HG03045 (cell line): ENCODE measurements around the gene FHL5.
"Not testable (repeated sequence)": the region's sequence is repeated elsewhere in the genome, so short reads cannot be mapped to it uniquely, and the experiment has no call there.

Source experiments
- ATAC-seq: cut with Tn5 transposase; IDR thresholded peaks from one replicate; pipeline ENCODE4 v1.9.1; 2021; ENCODE audit warnings: mild to moderate bottlenecking, moderate library complexity; ENCODE audit not compliant: unreplicated experiment

The FHL5 gene

DNA sequence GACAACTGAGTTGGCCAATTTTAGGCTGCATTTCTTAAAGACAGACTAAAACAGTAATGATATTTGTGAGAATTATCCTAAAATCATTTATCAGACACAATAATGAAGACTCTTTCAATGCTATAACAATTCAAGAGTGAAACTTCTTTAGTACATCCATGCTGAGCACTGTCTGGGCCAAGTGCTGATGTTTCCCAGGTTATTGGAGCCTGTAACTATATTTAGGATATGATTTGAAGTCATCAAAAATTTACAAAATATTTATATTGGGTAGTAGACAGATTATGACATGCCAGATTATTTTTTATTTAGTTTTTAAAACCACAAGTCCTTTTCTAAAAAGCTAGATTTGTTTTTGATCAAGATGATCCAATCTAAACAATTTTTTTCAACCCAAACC, 45.1 kb downstream of the FHL5 start:
- no peak for ATAC-seq

DNA sequence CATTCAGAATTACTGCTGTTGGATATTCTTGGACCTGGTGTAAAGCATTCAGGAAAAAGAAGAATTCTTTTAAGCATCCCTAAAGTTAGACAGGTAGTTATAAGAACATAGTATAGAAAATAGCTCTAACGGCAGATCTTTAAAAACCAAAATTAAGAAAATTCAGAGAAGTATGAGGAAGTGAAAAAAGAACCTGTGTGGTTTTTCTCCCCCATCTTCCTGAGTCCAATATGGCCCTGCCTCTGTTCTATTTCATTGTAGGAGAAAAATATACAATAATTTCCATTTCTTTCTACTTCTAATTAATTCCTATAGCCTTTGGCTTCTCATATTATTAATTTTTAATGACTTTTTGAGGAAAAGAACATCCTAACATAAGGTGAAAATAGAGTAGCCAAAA, 47.1 kb downstream of the FHL5 start:
- ATAC-seq, result peak; percentile 49

DNA sequence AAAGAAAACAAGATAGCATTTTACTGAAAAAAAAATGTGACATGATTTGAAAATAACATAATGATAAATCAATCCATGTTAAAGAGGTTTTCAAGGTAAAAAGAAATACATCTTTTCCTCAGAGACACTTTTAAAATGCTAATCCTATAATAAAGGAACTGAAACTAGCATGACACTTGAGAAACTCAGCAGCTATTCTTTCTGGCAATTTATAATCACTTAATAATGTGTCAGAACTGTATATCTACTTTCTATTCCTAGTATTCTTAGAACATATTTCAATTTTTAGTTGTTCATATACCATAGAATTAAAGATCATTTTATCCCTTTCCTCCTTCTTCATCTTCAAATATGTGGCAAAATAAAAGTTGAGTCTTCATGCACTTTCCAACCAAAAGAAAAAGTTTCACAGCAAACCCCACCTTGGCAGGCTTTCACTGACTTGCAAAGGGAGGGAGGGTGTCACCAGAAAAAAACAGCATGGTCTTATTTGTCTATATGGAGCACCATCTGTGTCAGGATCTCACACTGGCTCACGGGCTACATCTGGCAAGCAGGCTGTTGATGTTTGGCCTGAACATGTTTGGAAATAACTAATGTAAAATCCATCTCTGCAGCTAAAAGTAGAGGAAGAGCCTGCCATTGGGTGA, 48.5 kb downstream of the FHL5 start:
- ATAC-seq, result peak; percentile 77

DNA sequence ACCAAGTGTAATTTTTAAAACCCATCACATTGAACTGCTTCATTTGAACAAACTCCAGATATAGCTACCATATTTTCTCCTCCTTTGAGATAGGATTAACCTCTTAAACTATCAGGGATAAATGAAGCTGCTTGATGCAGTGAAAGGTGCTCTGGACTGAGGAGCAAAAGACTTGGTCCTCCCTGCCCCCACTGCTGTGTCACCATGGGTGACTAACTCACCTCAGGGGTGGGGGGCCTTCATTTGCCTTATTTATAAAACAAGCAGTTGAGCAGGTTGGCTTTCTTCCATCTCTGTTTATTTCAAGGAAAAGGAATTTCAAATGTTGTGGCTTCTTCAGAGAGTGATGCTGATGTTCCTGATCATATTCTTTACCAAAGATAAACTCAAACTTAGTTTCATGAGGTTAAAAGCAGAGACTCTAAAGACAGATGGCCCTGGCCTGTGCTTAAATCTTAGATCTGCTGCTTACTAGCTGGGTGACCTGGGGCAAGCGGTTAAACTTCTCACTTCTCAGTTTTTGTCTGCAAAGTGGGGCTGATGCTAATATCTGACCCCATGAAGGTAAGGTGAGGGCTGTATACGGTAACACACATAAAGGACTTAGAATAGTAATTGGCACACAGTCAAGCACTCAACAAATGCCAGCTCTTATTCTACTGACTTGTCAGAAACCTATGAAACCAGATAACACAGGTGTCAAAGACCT, 50.5 kb downstream of the FHL5 start:
- ATAC-seq, result no peak

DNA sequence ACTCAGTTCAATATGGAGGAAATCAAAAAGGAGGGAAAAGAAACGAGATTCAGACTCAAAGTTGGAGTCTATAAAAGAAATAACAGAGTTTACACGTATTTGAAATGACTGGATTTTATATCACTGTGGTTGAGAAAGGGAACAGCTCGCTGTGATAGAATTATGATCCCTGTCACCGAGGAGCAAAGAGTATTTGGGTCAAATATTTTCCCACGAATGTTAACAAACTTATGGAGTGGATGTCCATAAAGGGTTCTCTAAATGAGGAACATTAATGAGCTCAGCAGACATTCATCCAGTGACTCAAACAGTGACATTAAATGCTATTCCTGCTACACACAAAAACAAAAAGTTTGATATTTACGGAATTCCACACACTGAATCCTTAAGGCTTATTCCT, 57.9 kb downstream of the FHL5 start:
- no peak for ATAC-seq

DNA sequence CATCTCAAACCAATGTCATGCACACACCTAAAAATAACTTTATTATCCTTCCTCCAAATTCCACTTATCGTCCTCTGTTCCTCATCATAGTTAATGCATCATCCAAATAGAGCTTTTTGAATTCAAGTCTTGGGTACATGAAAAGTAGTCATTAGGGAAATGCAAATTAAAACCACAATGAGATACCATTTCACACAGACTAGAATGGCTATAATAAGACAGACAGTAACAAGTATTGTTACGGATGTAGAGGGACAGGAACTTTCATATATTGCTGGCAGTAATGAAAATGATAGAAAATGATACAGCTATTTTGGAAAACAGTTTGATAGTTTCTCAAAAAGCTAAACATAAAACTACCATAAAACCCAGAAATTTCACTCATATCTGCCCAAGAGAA, 59.1 kb downstream of the FHL5 start:
- no peak for ATAC-seq

DNA sequence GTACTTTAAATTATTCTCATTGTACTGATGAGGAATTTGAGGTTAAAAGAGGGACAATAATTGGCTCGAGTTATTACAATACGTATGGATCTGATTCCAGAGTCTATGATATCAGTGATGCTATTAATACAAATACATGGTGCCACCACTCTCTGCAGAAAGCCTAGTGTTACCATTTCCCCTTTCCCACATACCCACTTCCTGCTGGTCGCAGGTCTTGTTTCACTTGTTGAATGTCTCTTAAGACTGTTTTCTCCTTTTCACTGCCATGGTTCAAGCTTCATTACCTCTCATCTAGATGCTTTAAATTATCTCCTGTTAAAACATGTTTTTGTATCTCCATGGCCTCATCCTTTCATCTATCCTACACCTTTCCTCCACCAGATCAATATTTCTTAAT, 62.0 kb downstream of the FHL5 start:
- no peak for ATAC-seq

DNA sequence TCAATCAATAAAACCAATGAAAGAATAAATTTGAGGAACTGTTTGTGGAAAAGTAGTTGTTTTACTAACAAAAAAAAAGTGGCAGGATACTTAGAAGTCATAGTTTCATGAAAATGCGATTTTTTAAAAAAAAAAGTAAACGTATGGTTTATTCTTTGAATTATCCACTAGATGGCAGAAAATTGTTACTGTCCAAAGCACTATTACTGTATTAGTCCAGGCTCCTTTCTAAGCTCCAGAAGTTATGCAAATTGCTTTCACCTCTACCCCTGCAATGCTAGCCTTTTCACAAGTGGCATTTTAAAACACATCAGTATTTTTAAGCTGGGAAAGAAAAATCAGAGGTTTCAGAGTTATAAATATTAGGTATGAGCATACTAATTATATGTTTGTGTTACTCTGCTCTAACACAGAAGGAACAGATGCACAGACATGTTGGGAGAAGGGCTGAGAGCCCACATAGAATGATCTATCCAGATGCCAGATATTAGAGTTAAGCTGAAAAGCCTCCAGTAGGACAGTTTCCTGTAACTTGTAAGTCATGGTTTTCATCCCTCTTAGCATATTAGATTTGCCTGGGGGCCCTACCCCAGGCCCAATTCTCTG, 63.9 kb downstream of the FHL5 start:
- ATAC-seq, result peak; percentile 88

DNA sequence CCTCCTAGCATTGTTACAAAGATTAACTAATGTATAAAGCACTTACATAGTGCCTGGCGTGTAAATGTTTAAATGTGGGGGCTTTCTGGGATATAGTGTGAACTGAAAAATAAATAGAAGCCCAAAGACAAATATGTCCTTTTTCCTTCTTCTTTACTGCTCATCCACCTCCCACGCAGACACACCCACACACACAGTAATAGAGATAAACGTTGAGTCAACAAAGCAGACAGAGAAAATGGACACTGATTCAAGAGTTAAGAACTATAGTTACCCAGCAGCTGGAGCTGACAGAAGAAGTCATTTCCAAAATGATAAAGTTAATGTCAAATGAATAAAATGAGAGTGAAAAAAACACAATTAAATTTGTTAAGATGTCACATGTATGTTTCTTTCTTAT, 68.3 kb downstream of the FHL5 start:
- no peak for ATAC-seq

DNA sequence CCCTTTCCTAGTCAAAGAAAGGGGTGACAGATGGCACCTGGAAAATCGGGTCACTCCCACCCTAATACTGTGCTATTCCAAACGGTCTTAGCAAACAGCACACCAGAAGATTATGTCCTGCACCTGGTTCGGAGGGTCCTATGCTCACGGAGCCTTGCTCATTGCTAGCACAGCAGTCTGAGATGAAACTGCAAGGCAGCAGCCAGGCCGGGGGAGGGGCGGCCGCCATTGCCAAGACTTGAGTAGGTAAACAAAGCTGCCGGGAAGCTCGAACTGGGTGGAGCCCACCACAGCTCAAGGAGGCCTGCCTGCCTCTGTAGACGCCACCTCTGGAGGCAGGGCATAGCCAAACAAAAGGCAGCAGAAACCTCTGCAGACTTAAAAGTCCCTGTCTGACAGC, 75.1 kb downstream of the FHL5 start:
- ATAC-seq, result not testable (repeated sequence)

DNA sequence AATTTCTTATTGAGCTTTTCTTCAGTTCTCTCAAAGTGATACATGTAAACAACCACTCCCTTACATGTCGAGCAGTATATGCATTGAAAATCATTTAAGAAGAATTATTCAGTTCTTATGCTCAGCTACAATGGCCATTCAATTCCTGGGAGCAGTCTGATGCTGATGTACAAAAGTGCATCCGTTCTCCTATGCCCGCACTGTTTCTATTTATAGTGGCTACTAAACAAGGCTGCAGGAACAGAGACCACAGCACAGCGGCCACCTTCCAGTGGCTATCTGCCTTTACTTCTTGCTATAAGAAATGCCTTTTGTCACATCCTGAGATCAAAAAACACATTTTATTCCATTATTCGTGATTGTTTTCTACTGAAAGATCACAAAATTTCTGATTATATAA, 82.2 kb downstream of the FHL5 start:
- no peak for ATAC-seq

DNA sequence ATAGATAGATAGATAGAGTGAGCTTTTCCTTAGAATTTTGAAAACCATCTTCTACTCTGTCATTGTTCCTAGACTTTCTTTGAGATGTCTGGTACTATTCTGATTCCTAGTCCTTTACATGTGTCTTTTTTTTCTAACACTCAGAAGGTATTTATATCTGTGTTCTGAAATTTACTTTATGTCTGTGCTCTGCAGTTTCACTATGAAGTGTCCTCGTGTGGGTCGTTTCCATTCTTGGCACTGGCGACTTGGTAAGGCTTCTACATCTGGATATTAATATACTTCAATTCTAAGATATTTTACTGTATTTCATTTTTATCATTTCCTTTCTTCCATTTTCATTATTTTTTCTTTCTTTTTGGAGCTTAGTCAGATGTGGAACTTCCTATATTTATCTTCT, 87.0 kb downstream of the FHL5 start:
- no peak for ATAC-seq

DNA sequence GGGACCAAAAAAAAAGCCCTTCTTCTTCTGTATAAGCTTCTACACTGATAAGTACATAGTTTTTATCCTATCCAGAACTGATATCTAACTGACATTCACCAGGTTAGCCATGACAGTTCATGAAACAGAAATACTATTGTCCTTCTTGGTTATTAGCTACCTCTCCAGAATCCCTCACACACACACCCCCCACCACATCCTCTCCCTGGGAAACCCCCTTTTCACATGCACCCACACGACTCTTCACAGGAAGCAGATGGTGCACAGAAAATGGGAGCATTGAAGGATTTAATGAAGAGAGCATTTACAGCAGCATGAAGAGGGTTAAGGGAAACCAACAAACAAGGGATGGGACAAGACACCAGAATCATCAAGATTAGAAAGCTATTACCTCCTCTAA, 88.9 kb downstream of the FHL5 start:
- no peak for ATAC-seq

DNA sequence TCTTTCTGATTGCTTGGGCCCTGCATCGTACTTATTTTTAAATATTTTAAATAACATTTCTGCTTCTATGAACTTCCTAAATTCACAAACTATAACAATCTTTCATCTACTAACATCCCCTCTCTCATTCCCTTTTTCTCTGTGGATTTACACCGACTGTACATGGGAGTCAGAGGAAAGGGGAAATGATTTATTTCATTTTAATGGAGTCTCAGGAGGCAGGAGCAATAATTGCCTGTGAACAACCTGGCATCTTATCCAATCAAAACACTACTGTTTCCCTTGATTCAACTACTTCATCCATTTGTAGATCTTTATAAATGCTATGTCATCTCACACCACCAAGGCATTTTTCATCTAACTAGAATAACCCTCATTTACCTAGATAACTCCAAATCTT, 89.6 kb downstream of the FHL5 start:
- ATAC-seq, result no peak

DNA sequence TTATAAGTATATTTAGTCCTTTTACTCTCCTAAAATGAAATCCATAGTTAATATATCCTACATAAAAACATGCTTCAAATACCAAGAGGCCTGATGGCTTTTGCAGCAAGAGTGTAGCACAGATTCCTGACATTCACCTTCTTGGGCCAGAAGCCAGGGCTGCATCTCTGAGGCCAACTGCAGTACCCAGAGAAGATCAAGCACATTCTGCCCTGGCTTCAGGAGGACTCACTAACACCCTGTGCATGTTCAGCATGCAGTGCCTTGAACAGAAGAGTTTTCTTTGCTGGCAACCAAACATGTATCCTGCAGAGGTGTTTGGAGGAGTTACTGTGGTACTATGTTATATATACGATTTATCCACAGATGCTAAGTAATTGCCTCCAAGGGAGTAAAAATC, 90.3 kb downstream of the FHL5 start:
- ATAC-seq, result no peak

DNA sequence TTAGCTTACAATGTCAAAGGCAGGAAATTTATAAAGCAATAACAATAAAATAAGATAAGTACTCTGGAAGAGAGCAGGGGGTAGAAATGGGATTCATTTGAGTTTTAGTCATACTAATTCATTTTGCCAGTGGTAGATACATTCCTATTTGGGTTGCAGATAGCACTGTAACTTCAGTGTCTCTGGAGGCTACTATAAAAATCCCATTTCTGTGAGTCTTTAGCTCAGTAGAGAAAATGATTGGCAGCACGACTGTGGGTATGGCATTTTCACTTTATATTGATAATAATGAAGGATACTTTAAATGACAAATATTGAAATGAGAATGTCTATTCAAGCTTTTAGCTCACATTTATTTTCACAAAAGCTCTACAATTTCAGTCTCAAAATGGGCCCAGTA, 93.6 kb downstream of the FHL5 start:
- no peak for ATAC-seq

DNA sequence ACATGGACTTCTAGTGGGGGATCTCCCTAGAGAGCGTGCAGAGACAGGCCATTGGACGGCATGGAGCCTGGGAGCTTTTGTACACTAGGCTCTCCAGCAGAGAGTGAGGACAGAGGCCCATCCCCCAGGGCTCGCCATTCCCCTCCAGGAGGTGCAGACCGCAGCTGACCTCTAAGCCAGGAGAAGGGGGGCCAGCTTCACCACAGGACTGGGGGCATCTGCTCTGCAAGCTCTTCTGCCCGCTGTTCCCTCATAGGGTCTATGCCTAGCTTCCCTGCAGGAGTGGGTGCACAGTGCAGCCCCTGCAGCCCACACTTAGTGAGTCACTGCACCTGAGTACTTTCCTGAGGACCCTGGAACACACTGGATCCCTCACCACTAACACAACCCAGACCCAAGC, 94.4 kb downstream of the FHL5 start:
- no peak for ATAC-seq

DNA sequence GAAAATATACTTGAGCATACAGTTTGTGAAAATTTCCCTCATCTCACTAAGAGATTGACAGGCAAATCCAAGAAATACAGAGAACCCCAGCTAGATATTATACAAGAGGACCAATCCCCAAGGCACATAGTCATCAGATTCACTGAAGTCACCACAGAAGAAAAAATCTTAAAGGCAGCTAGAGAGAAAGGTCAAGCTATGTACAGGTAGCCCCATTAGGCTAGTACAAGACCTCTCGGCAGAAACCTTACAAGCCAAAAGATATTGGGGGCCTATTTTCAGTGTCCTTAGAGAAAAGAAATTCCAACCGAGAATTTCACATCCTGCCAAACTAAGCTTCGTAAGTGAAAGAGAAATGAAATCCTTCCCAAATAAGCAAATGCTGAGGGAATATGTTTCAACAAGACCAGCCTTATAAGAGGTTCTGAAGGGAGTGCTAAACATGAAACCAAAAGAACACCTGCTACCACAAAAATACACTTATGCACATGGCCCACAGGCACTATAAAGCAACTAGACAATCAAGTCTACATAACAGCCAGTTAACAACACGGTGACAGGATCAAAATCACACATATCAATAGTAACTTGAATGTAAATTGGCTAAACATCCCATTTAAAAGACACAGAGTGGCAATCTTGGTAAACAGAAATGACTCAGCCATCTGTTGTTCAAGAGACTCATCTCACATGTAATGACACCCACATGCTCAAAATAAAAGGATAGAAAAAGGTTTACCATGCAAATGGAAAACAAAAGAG, 96.3 kb downstream of the FHL5 start:
- ATAC-seq, result no peak
